HG03175 (cell line): ENCODE data around the gene PLEKHG4.

Experiments used
- ATAC-seq: cut with Tn5 transposase; IDR thresholded peaks from one replicate; pipeline ENCODE4 v1.9.1; 2021; ENCODE audit warnings: mild to moderate bottlenecking, moderate library complexity; ENCODE audit not compliant: unreplicated experiment

Gene PLEKHG4

DNA sequence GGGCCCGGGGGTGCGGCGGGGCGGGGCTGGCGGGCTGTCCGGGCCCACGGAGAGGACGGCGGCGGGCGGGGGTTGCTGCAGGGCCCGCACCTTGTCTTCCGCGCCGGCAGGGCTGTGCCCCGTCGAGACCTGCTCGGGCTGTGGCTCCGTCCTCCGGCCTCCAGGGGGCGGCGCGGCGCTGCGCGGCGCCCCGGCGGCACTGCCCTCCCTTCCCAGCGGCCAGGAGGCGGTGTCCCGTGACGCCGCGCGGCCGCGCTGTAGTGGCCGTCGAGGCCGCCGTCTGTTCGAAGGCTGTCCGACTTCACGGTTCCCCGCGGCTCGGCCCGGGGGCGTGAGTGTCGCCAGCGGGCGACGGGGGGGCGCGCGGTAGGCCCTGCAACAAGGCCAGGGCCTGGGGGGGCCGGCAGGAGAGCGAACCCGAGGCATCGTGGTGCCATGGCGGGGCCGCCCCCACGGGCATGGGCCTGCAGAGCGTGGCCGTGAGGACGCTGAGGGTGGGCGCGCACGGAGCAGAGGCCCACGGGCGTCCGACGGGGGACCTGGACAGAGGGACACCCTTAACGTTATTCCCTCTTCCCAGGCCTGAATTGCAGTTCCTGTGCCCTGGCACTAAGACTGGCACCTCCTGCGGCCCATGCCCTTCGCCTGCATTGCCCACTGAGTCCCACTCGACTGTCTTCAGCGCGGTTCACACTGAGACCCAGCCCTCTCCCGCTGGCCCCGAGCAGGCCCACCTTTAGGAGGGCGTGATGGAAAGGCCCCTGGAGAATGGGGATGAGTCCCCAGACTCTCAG, at the start of gene PLEKHG4:
TSS of gene PLEKHG4 (plus strand) at position 237 of the 794 bp plus-strand sequence. CDS start at position 750, 513 bp downstream.
- ATAC-seq, result peak; percentile 93

GRCh38 chr16:67229906-67230808, 49.2 kb upstream of the PLEKHG4 start:
- no peak for ATAC-seq

- no peak for ATAC-seq
Measured at GRCh38 chr16:67230809-67231660, 48.3 kb upstream of the PLEKHG4 start.

GRCh38 chr16:67233596-67233995, 45.7 kb upstream of the PLEKHG4 start:
- ATAC-seq, result no peak

DNA sequence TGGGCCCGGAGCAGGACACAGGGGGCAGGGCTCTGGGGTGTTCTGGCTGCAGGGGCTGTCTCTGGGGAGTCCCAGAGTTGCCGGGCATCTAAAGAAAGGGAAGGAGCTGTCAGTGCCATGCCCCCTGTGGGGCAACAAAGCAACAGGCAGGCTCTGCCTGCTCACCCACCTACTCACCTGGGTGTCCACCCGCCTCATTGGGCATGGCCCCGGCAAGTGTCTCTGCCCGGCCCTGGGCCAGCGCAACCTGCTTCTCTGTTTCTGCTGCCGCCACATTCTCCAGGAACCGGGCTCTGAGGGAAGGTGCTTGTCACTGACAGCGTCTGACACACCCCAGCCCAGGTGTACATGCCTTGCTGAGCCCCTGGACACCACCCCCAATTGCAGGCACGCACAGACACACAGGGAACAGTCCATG, 45.1 kb upstream of the PLEKHG4 start:
- ATAC-seq, result no peak

DNA sequence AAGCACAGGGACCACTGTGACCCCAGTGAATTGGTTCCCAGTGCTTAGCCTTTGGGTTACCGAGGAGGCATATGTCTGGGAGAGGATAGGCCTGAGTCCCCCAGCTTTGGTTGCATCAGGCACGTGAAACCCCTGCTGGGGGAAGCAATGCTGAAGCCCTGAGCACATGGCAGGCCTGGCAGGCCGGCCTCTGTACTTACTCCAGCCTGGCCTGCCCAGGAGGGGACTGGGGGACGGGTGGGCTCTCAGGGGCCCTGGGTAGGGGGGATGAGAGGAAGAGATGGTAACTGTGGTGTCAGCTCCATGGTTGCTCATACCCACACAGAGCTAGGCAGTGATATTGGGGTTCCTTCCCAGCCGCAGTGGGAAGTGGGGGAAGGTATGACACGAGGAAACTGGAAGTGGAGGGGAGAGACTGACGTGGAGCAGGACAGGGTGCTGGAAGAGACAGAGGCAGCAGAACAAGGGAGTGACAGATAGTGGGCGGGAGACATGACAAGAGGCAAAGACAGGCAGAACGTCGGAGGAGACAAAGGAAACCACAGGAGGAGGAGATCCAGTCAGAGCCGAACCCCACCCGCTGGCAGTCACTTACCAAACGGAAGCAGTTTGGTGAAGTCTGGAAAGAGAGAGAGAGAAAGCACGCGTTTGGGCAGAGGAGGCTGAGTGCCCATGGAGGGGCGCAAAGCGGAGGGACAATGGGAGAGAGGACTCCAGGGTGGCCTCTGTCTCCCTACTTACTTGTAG, 43.3 kb upstream of the PLEKHG4 start:
- ATAC-seq, result no peak

DNA sequence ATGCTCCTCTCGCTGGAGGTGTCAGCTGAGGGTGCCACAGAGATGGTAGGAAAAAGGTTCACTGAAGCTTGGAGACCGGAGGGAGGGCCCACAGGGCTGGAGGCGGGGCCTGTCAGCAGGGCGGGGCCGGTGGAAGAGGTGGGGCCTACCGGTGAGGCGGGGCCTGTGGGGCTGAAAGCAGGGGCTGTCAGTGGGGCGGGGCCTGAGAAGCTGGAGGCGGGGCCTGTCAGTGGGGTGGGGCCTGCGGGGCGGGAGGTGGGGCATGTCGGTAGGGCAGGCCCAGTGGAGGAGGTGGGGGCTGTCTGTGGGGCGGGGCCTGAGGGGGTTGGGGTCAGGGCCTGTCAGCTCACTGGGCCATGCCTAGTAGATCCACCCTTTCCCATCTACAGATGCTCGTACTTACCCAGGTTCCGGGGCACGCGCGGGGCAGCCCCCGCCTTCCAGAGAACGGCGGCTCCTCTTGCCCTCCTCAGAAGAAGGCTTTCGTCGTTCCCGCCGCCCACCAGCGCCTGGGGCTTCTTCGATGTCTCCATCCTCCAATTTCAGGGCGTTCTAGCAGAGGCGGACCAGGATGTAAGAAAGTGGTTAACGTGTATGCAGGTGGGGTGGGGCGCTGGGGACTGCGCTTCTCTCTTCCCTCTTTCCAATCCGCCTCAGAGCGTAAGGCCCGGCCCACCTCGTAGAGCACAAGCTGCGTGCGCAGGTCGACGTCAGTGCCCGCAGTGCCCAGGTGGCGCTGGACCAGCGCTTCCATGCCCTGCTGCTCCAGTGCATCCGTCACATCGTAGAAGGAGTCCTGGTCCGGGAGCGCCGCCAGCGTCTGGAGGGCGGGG, 42.6 kb upstream of the PLEKHG4 start:
- ATAC-seq, result peak; percentile 52

GRCh38 chr16:67237396-67238277, 41.7 kb upstream of the PLEKHG4 start:
- ATAC-seq, result no peak

- no peak for ATAC-seq
Measured at GRCh38 chr16:67238278-67238575, 41.1 kb upstream of the PLEKHG4 start.

DNA sequence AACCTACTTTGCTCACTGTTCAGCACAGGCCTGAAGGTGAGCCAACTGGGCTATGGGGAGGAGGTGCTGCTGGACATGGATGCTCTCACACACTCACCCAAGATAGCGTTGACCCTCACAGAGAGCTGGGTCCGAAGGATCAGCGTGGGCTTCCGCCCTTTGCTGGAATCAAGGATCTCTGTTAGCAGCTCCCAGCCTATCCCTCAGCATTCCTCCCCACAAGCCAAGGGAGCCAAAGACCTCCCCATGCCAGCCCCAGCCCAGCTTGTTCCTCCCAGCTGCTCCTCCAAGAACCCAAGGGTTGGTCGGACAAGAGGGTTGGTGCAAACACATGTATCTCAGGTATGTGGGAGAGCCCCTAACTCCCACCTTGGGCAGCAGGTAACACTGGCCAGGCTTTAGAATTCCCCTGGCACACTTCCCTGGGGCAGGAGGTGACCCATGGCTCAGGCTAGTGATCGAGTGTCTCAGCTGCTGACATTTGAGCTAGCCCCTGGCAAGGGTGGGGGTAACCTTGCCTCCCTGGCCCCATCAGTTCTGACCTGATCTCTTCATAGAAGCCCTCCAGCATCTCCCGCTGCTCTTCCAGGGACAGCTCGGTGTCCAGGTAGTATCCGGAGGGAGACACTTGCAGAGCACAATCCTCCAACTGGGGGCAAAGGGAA, 40.4 kb upstream of the PLEKHG4 start:
- ATAC-seq, result no peak

DNA sequence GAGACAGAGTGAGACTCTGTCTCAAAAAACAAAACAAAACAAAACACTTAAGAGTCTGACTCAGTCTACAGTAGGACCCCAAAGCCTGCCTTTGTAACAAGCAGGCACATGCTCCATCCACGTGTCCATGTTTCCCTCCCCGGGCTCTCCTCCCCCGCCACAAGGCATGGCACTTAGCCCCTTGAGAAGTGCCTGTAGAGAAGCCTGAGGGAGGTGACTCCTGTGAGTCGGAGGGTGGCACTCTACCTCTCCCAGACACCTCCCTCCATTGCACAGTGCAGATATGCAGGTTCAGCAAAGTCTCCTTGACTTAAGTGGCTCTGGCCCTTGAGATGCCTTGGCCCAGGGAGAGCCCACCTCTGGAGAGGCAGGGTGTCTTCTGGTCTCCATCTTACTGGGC, 38.8 kb upstream of the PLEKHG4 start:
- ATAC-seq, result no peak

GRCh38 chr16:67241008-67241900, 38.1 kb upstream of the PLEKHG4 start:
- ATAC-seq, result no peak

DNA sequence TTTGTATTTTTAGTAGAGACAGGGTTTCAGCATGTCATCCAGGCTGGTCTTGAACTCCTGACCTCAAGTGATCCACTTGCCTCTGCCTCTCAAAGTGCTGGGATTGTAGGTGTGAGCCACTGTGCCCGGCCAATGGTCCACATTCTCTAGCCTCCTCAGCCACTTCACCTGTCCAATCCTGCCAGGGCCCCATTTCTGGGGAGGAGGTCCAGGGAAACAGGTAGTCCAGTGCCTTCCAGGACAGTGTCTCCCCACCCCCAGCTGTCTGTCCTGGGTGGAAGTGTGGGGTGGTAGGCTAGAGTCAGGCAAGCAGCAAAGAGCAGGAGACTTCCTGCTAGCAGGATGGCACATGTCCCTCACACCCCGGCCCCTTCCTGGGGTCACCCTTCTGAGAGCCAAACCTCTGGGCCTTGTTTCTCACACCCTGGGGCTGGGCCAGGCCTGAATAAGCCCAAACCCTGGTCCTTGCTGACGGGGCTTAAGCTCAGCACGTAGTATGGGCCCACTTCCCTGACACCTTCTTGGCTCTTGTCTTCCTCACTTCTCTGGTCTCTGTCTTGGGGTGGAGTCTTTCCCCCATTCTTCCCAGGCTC, 37.1 kb upstream of the PLEKHG4 start:
- no peak for ATAC-seq

GRCh38 chr16:67243481-67243880, 35.9 kb upstream of the PLEKHG4 start:
- no peak for ATAC-seq

GRCh38 chr16:67244387-67245185, 34.7 kb upstream of the PLEKHG4 start:
- peak; percentile 58 for ATAC-seq

GRCh38 chr16:67245186-67245585, 34.1 kb upstream of the PLEKHG4 start:
- ATAC-seq, result no peak
